ENCODE results near the gene TRIM58. TPM values are rescaled to one million over a fixed set of nuclear protein-coding genes. Genes with fewer than 3 reads are reported as not detected.

The TRIM58 gene
- total RNA-seq, 1 experiment from 2014 or later, result not detected

DNA sequence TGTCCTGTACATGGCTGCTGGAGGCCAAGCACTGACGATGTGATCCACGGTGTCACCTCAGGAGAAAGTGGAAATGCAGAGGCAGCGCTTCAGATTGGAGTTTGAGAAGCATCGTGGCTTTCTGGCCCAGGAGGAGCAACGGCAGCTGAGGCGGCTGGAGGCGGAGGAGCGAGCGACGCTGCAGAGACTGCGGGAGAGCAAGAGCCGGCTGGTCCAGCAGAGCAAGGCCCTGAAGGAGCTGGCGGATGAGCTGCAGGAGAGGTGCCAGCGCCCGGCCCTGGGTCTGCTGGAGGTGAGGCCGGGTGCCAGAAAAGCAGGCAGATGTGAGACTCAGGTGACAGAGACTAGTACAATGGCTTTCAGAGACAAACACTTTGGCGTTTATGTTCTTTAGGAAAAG lies 7.7 kb downstream of the TRIM58 start:
- no peak for DNase-seq (ENCODE audit: low spot score)
- in situ Hi-C loops (cut with HindIII; ENCODE audit: low sequenced_read_pairs), result no loop called here

DNA sequence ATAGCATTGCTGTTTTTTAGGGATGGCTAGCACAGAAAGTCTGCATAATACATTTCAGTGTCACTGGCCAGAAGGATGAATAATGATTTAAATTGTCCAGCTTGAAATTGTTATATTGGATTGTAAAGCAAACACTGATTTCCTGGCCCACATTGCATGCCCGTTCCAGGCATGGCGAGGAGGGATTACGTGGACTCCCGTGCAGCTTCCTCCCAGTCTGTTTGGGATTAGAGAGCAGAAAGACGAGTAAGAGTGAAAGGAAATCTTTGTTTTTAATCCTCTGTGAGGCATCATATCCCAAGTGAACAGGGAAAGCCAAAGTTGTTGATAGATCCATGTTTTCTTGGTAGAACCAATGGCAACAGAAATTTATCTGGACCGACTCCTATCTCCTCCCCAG lies 8.4 kb downstream of the TRIM58 start:
- in situ Hi-C loops (cut with HindIII; ENCODE audit: low sequenced_read_pairs), result no loop called here
- DNase-seq (ENCODE audit: low spot score), result no peak

DNA sequence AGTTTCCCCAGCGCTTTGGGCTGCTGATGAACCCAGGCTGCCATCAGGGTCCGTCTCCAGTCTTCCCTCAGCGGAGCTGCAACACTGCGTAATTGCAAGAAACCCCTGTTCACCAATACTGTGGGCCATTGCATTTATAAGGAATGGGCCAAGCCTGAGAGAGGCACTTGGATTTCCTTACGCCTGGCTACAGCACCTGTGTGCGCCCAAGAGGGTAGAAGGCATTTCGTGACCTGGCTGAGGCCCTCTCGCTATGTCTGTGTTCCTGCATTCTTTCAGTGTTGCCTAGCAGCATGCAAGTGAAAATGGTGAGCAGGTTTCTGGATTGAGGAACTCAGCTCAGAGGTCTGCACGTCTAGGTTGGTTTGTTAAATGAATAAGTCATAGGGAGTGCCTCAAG lies 26.4 kb downstream of the TRIM58 start:
- DNase-seq (ENCODE audit: low spot score), result no peak
- in situ Hi-C loops (cut with HindIII; ENCODE audit: low sequenced_read_pairs), result no loop called here

DNA sequence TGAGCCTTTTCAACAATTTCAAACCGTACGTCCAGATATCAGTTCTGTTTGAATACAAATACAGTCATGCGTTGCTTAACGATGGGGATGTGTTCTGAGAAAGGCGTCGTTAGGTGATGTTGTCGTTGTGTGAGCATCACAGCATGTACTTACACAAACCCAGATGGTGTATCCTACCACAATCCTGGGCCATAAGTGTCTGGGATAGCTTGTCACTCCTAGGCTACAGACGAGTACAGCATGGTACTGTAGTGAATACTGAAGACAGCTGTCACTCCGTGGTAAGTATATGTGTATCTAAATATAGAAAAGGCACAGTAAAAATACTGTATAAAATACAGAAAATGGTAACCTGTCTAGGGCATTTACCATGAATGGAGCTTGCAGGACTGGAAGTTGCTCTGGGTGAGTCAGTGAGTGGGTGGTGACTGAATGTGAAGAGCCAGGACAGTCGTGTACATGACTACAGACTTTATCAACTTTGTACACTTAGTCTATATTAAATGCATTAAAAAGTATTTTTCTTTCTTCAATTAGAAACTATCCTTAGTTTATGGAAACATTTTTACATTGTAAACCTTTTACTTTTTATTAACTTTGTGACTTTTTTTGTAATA lies 27.9 kb downstream of the TRIM58 start:
- no peak for DNase-seq (ENCODE audit: low spot score)
- in situ Hi-C loops (cut with HindIII; ENCODE audit: low sequenced_read_pairs), result no loop called here

DNA sequence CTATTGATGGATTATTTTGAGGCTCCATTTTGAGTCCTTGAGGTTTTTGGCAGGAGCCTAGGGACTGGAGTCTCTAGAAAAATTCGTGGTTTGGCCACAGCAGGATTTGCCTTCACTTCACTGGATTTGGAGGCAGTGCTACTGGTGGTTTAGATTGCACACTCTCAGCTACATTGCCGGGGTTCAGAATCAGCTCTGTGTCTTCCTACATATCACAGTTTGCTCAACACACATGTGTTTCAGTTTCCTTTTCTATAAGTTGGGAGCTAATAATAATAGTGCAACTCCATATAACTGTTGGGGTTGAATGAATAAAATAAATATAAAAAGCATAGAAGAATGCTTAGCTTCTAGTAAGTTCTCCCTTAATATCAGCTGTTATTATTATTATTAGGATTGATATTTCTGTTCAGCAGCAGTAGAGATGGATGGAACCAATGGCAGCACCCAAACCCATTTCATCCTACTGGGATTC lies 38.2 kb downstream of the TRIM58 start, which contains the start of gene OR2W3:
Gene OR2W3 (plus strand): TSS at position 425 of the 475 bp plus-strand sequence. CDS start 0 bp downstream, at position 425.
- in situ Hi-C loops (cut with HindIII; ENCODE audit: low sequenced_read_pairs), result no loop called here
- no peak for DNase-seq (ENCODE audit: low spot score)

DNA sequence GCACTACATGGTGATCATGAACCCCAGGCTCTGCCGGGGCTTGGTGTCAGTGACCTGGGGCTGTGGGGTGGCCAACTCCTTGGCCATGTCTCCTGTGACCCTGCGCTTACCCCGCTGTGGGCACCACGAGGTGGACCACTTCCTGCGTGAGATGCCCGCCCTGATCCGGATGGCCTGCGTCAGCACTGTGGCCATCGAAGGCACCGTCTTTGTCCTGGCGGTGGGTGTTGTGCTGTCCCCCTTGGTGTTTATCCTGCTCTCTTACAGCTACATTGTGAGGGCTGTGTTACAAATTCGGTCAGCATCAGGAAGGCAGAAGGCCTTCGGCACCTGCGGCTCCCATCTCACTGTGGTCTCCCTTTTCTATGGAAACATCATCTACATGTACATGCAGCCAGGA lies 39.0 kb downstream of the TRIM58 start:
- in situ Hi-C loops (cut with HindIII; ENCODE audit: low sequenced_read_pairs), result no loop called here
- no peak for DNase-seq (ENCODE audit: low spot score)

DNA sequence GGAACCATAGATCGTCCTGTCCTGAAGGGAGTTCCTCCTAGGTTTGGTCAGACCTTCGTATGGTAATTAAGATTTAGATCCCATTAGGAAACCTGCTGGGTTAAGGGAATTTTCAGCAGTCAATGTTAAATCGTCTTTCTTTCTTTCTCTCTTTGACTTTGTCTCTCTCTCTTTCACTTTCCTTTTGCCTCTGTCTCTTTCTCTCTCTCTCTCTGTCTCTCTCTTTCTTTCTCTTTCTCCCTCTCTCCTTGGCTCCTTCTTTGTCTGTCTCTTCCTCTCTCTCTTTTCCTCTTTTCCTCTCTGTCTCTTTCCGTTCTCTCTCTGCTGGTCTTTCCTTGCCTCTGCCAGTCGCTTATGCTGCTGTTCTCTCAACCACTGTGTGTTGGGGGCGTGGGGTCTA lies 47.1 kb downstream of the TRIM58 start:
- DNase-seq (ENCODE audit: low spot score), result no peak
- in situ Hi-C loops (cut with HindIII; ENCODE audit: low sequenced_read_pairs), result no loop called here

DNA sequence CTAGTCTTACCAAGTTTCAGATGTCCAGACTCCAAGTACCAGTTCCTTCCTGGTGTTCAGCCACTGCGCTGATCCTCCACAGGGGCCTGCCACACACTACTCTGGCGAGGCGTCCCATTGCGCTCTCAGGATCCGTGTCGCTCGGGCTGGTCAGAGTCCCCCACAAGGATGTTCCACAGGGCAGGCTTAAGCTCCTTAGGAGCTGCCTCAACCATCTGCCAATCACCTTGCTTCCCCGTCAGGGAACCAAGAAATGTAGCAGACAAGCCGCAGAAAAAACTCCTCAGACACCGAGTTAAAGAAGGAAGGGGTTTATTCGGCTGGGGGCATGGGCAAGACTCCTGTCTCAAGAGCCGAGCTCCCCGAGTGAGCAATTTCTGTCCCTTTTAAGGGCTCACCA lies 48.2 kb downstream of the TRIM58 start:
- no peak for DNase-seq (ENCODE audit: low spot score)
- in situ Hi-C loops (cut with HindIII; ENCODE audit: low sequenced_read_pairs), result no loop called here

DNA sequence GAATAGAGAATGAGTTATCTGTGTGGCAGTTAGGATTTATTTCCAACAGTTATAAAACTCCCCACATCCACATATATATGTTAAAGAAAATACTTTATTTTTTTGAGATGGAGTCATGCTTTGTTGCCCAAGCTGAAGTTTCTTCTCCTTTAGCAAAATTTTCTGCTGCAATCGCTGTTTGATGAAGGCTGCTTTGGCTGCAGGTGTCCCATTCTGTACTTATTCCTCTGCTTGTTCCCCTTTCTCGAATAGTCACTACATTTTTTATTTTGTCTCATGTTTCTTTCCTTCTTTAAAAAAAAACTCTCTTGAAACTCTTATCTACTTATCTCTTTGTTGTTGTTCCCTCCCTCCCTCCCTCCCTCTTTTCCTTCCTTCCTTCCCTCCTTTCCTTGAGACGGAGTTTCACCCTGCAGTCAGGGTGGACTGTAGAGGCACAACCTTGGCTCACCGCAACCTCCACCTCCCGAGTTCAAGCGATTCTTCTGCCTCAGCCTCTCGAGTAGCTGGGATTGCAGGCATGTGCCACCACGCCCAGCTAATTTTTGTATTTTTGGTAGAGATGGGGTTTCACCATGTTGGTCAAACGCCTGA lies 49.0 kb downstream of the TRIM58 start:
- no peak for DNase-seq (ENCODE audit: low spot score)
- in situ Hi-C loops (cut with HindIII; ENCODE audit: low sequenced_read_pairs), result no loop called here

DNA sequence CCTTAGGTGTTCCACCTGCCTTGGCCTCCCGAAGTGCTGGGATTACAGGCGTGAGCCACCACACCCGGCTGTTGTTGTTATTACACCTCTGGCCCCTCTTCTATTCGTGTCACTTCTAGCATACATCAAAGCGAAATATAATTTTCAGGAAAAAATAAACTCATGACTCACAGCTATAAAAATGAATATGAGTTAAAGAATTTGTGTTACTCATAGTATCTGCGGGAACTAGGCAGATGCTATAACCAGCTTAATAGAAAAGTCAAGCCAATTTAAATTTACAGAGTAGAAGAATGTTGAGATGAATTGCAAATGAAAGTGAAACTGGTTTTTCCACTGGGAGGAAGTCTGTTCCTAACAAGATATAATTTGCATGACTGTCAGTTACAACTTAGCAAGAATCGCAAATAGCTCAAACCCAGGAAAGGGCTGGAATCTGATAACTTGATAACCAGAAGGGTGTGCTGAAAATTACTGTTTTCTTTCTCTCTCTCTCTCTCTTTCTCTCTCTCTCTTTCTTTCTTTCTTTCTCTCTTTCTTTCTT lies 49.6 kb downstream of the TRIM58 start:
- in situ Hi-C loops (cut with HindIII; ENCODE audit: low sequenced_read_pairs), result no loop called here
- no peak for DNase-seq (ENCODE audit: low spot score)

DNA sequence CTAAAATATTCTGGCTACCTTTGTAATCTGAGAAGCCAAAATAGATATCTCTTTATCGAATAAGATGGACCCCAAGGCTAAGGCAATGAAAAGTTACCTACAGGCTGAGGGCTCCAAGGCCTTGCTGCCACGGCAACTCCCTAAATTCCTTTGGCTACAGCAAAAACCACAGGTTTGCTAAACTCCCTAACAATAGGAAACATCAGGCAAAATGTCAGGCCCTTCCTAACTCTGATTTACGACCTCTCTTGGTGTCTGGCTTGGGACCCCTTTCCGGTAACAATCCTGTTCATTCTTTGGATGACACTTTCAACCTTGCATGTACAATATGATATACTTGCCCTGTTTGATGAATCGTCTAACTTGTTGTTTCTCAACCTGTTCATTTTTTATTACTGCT lies 51.8 kb downstream of the TRIM58 start:
- in situ Hi-C loops (cut with HindIII; ENCODE audit: low sequenced_read_pairs), result no loop called here
- no peak for DNase-seq (ENCODE audit: low spot score)

DNA sequence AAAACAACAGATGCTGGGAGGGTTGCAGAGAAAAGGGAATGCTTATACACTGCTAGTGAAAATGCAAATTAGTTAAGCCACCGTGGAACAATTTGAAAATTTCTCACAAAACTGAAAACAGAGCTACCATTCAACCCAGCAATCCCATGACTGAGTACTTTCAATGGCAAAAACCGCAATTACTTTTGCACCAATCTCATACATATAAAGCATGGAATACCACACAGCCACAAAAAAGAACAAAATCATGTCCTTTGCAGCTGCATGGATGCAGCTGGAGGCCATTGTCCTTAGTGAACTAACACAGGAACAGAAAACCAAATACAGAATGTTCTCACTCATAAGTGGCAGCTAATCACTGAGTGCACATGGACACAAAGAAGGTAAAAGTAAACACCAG lies 56.8 kb downstream of the TRIM58 start:
- in situ Hi-C loops (cut with HindIII; ENCODE audit: low sequenced_read_pairs), result no loop called here
- no peak for DNase-seq (ENCODE audit: low spot score)

DNA sequence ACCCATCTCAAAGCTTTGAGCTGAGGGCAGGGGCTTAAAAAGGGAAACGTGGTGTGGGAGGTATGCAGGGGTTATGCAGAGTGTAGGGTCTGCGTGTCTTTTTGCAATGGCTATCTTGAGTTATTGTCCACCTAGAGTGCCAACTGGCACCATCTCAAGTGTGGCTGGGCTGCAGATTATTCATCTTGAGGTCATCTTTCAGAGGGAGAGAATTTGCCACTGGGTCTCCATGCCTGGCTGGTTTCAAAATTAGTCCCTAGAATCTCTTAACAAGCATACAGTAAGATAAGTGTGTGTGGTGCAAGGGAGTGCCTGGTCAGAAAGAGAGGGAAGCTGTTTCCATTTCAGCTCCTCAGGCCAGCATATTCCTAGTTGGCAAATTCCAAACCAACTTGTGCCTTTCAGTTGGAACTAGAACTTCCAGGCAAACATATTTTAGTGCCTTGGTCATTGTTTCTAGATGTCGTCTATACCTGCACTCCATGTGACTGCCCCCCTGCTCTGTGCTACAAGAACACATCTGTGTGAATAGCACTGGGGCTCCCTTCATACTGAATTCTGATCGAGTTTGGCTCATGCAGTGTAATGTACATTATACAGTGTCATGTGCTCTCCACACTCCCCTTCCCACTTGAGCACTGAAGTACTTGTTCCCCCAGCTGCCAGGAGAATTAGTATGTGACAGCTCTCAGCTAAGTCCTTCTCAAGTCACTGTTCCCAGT lies 58.1 kb downstream of the TRIM58 start:
- in situ Hi-C loops (cut with HindIII; ENCODE audit: low sequenced_read_pairs), result no loop called here

DNA sequence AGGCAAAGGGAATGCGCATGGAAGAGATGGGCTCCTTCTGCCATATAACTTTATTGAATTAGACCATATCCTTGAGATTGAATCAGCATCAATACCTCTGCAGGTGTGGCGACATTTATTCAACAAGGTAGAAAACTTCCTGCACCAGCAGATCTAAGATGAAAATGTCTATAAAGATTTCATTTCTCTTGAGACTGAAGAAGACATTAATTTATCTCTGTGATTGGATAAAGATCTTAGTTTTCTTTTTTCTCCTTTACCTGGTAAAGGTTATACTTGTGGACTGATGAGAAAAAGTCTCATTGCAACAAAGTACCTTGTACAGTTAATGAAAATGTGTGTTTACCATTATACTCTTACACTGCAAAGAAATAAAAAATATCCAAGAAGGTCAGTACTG lies 63.0 kb downstream of the TRIM58 start, which contains the start of gene OR2T8:
Gene OR2T8 (plus strand): TSS at position 301 of the 400 bp plus-strand sequence. CDS start 766 bp downstream, outside the sequence.
- no peak for DNase-seq (ENCODE audit: low spot score)
- in situ Hi-C loops (cut with HindIII; ENCODE audit: low sequenced_read_pairs), result no loop called here

More for the DNA sequence above, 58.1 kb downstream of the TRIM58 start:
- no peak for DNase-seq (ENCODE audit: low spot score)

DNA sequence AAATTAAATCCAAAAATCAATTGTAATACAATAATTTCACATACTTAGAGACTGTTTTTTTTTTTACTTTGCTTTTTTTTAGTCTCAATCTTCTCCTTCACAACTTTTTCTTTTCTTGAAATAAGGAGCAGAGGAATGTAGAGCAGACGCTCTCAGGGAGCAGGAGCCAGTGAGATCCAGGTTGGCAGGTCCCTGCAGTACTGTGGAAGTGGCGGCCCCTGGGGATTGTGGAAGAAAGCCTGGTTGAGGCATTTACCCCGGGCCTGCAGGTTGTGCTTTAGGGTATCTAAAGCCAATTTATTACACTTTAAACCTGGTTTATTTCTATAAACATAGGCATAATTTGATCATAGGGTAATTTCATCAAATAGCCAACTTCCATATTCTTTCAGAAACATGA lies 67.0 kb downstream of the TRIM58 start:
- in situ Hi-C loops (cut with HindIII; ENCODE audit: low sequenced_read_pairs), result no loop called here
- DNase-seq (ENCODE audit: low spot score), result no peak

DNA sequence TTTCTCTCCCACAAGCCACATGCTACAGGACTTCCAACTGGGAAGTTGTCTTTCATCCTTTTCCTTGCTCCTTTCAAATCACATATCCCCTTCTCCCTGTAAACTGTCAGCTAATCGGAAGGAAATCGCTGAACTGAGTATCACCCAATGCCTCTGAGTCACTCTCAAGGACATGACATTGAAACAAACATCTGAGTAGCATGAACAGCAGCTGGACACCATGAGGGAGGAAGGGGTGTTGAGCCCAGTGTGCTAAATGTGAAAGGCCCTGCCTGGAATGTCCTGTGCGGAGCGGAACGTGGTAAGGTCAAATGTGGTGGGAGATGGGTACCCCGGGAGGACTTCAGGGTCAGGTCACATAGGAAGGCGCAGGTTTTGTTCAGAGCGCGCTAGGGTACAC lies 67.9 kb downstream of the TRIM58 start, which contains the start of gene OR2AJ1:
Gene OR2AJ1 (plus strand): TSS at position 22 of the 400 bp plus-strand sequence. CDS start 8,880 bp downstream, outside the sequence.
- in situ Hi-C loops (cut with HindIII; ENCODE audit: low sequenced_read_pairs), result no loop called here

More for the DNA sequence above, 67.9 kb downstream of the TRIM58 start, which contains the start of gene OR2AJ1:
- no peak for DNase-seq (ENCODE audit: low spot score)
